COLO668 (cell line): ENCODE results near the gene CIITA.
"Not testable (repeated sequence)": the region's sequence is repeated elsewhere in the genome, so short reads cannot be mapped to it uniquely, and the experiment has no call there.

Experiments used
- DNase-seq: peaks from one replicate; lab custom pipeline; 2025; ENCODE audit not compliant: unreplicated experiment; lab: John Stamatoyannopoulos, UW

CIITA gene

GRCh38 chr16:10949424-10949970, 72.5 kb downstream of the CIITA start:
- DNase-seq, result no peak

GRCh38 chr16:10950393-10950792, 73.4 kb downstream of the CIITA start:
- no peak for DNase-seq

GRCh38 chr16:10951026-10951425, 74.0 kb downstream of the CIITA start:
- no peak for DNase-seq

GRCh38 chr16:10954903-10955302, 77.9 kb downstream of the CIITA start:
- DNase-seq, result no peak

GRCh38 chr16:10957771-10958482, 80.9 kb downstream of the CIITA start:
- DNase-seq, result no peak

- no peak for DNase-seq
These were observed 82.2 kb downstream of the CIITA start for GRCh38 chr16:10959161-10959560.

- no peak for DNase-seq
These were observed 84.2 kb downstream of the CIITA start for GRCh38 chr16:10961231-10961630.

GRCh38 chr16:10964039-10964890, 87.3 kb downstream of the CIITA start:
- peak; percentile 80 for DNase-seq

- DNase-seq, result no peak
These were observed 87.9 kb downstream of the CIITA start for GRCh38 chr16:10964891-10965326.

- DNase-seq, result no peak
These were observed 88.5 kb downstream of the CIITA start for GRCh38 chr16:10965440-10966061.

- no peak for DNase-seq
These were observed 89.1 kb downstream of the CIITA start for GRCh38 chr16:10966129-10966528.

- DNase-seq, result not testable (repeated sequence)
These were observed 89.6 kb downstream of the CIITA start for GRCh38 chr16:10966559-10966958.

- no peak for DNase-seq
These were observed 91.0 kb downstream of the CIITA start for GRCh38 chr16:10967986-10968385.

- no peak for DNase-seq
These were observed 91.5 kb downstream of the CIITA start for GRCh38 chr16:10968498-10968897.

- no peak for DNase-seq
These were observed 92.6 kb downstream of the CIITA start for GRCh38 chr16:10969615-10970014.

- no peak for DNase-seq
These were observed 93.1 kb downstream of the CIITA start for GRCh38 chr16:10970065-10970464.

- peak; percentile 14 for DNase-seq
These were observed 94.6 kb downstream of the CIITA start for GRCh38 chr16:10971560-10971961.

GRCh38 chr16:10972108-10972818, 95.3 kb downstream of the CIITA start:
- DNase-seq, result no peak

GRCh38 chr16:10972819-10973464, 95.9 kb downstream of the CIITA start:
- DNase-seq, result no peak

- DNase-seq, result no peak
These were observed 99.6 kb downstream of the CIITA start for GRCh38 chr16:10976634-10977033.
